Myometrial cell (primary cell): ENCODE results near the gene YIPF1. TPM values are rescaled to one million over a fixed set of nuclear protein-coding genes. Genes with fewer than 3 reads are reported as not detected.

Experiments
- total RNA-seq: library from RNA; depleted of rRNA; stranded (reverse); fragments of >200 nt; gene quantifications from 2 replicates; pipeline ENCODE4 v1.2.3, GENCODE V29; 2015

Gene YIPF1
- total RNA-seq: 34.9 and 40.9 TPM in 2 replicates

GRCh38 chr1:53889304-53890298 lies at the start of gene YIPF1:
YIPF1 (minus strand) TSS chr1:53889797; CDS start chr1:53888937, 860 bp downstream.

DNA sequence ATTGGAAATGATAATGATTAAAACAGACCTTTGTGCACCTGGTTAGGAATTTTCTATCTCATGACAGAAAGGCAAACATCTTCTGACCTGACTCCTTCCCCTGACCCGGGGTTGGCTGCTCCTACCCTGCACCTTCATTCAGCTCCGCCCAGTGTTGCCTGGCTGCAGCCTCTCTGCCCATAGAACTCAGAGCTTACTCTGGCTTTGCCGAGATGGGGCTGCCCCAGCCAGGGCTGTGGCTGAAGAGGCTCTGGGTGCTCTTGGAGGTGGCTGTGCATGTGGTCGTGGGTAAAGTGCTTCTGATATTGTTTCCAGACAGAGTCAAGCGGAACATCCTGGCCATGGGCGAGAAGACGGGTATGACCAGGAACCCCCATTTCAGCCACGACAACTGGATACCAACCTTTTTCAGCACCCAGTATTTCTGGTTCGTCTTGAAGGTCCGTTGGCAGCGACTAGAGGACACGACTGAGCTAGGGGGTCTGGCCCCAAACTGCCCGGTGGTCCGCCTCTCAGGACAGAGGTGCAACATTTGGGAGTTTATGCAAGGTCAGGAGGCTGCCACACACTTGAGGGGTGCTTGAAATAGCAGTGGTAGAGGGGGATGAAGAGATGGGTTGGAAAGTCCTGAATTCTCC lies 4.5 kb upstream of the YIPF1 start, which contains the start of gene DIO1:
DIO1 (plus strand) TSS at position 189 of the 638 bp plus-strand sequence; CDS start at position 213, 24 bp downstream.

GRCh38 chr1:53837924-53838653 lies 51.5 kb downstream of the YIPF1 start, which contains the start of gene NDC1:
NDC1 (minus strand) TSS chr1:53838296; CDS start chr1:53838261, 35 bp downstream.

Other genes with a start within 250 kb of the YIPF1 start
- gene GLIS1, start 150.6 kb downstream of the YIPF1 start, total RNA-seq: 0.18 and 0.29 TPM in 2 replicates
- gene NDC1, start 51.5 kb downstream of the YIPF1 start, total RNA-seq: 30.7 and 32.0 TPM in 2 replicates
- not detected in 2 replicates for gene DIO1, start 4.4 kb upstream of the YIPF1 start, total RNA-seq
- gene IFT25, start 55.9 kb upstream of the YIPF1 start, total RNA-seq: 15.3 and 22.9 TPM in 2 replicates
- gene LRRC42, start 56.6 kb upstream of the YIPF1 start, total RNA-seq: 50.0 and 53.9 TPM in 2 replicates
- gene LDLRAD1, start 128.4 kb upstream of the YIPF1 start, total RNA-seq: not detected in 2 replicates
- 239 and 262 TPM in 2 replicates for gene TMEM59, start 163.4 kb upstream of the YIPF1 start, total RNA-seq
- gene TCEANC2, start 163.8 kb upstream of the YIPF1 start, total RNA-seq: 2.3 and 6.6 TPM in 2 replicates